CD1c-positive myeloid dendritic cell (primary cell): Measurements from ENCODE around the gene JADE2.
"Not testable (repeated sequence)": the region's sequence is repeated elsewhere in the genome, so short reads cannot be mapped to it uniquely, and the experiment has no call there.

Experiments
- DNase-seq: peaks from one replicate; pipeline ENCODE4 v3.0.0-alpha.2; 2016; ENCODE audit errors: extremely low spot score

The JADE2 gene

GRCh38 chr5:134552301-134552700, 26.8 kb downstream of the JADE2 start:
- no peak for DNase-seq

GRCh38 chr5:134552716-134553115, 27.2 kb downstream of the JADE2 start:
- DNase-seq = not testable (repeated sequence)

- DNase-seq = no peak
These were observed 28.4 kb downstream of the JADE2 start for GRCh38 chr5:134553821-134554267.

GRCh38 chr5:134554319-134555222, 29.1 kb downstream of the JADE2 start:
- DNase-seq = peak; percentile 68

- DNase-seq = peak; percentile 15
These were observed 29.9 kb downstream of the JADE2 start for GRCh38 chr5:134555223-134555889.

- peak; percentile 61 for DNase-seq
These were observed 30.4 kb downstream of the JADE2 start for GRCh38 chr5:134555890-134556311.

- DNase-seq = not testable (repeated sequence)
These were observed 31.1 kb downstream of the JADE2 start for GRCh38 chr5:134556588-134556987.

- DNase-seq = no peak
These were observed 31.5 kb downstream of the JADE2 start for GRCh38 chr5:134556994-134557393.

- DNase-seq = no peak
These were observed 34.2 kb downstream of the JADE2 start for GRCh38 chr5:134559672-134560071.

- DNase-seq = no peak
These were observed 35.2 kb downstream of the JADE2 start for GRCh38 chr5:134560698-134561097.

GRCh38 chr5:134561871-134562296, 36.4 kb downstream of the JADE2 start:
- peak; percentile 17 for DNase-seq

GRCh38 chr5:134563221-134563620, 37.8 kb downstream of the JADE2 start:
- DNase-seq = peak; percentile 40

- no peak for DNase-seq
These were observed 38.5 kb downstream of the JADE2 start for GRCh38 chr5:134563962-134564361.

- no peak for DNase-seq
These were observed 38.9 kb downstream of the JADE2 start for GRCh38 chr5:134564396-134564795.

GRCh38 chr5:134565791-134566740, 40.6 kb downstream of the JADE2 start:
- no peak for DNase-seq

- no peak for DNase-seq
These were observed 41.3 kb downstream of the JADE2 start for GRCh38 chr5:134566741-134567221.

- peak; percentile 82 for DNase-seq
These were observed 42.3 kb downstream of the JADE2 start for GRCh38 chr5:134567641-134568336.

- DNase-seq = no peak
These were observed 42.8 kb downstream of the JADE2 start for GRCh38 chr5:134568337-134568700.

- DNase-seq = no peak
These were observed 43.6 kb downstream of the JADE2 start for GRCh38 chr5:134568761-134569695.
